GM21528 (cell line): Measurements from ENCODE around the gene NOS1AP.

ENCODE experiments used
- ATAC-seq: cut with Tn5 transposase; IDR thresholded peaks from one replicate; pipeline ENCODE4 v1.9.1; 2021; ENCODE audit warnings: mild to moderate bottlenecking, moderate library complexity; ENCODE audit not compliant: unreplicated experiment, low FRiP score

The NOS1AP gene

DNA sequence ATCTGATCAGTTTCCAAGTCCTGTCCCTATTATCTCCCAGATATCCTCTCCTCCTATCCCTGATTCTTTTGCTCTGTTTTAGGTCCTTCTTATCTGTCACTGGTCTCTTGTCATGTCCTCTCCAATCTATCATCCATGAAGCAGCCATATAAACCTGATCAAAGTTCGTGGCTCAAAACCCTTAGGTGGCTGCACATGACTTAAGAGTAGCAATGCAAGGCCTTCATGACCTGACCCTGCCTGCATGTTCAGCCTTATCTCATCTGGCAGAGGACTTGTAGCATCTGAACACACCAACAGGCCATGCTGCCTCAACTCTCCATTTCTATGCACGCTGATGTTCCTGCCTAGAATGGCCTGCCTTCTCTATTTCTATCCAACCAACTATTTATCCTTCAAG is 65.2 kb downstream of the NOS1AP start:
- no peak for ATAC-seq

DNA sequence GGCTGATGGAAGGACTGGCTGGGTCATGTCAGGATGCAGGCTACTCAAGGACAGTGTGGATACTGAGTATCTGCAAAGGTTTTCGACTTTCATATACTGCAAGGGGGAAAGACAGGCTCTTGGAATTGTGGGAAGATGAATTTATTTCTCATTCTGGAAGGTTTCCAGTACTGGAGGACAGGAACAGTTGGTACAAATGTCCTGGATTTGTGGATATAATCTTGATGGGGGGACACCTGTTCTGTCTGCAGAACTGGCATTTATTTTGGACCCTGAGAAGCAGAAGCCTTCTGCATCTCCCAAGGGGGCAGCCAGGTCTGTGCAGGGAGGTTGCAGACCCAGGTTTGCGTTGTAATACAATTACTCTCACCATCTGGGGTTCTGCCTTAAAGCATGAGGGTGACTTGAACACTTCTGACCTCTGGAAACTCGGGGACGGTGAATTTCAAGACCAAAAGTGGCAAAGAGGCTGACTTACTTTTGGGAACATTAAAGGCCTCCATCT is 65.8 kb downstream of the NOS1AP start:
- no peak for ATAC-seq

DNA sequence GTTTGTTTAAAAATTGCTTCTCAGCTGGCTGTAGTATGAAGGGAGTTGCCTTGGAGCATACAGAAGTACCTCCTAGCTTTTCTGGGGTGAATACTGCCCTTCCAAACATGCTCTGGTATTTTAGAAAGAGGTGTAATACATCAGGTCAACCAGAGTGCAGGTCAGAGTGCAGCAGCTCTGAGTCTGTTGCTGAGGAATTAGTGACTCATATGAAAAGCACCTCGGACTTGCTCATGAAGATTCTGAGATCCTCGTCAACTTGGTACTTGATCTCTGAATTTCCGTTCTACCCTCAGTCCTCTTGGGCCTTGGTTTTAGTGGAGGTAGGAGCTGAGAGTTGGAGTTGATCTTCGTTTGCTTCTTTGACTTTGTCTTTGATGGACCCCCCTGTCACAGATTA is 67.3 kb downstream of the NOS1AP start:
- no peak for ATAC-seq

DNA sequence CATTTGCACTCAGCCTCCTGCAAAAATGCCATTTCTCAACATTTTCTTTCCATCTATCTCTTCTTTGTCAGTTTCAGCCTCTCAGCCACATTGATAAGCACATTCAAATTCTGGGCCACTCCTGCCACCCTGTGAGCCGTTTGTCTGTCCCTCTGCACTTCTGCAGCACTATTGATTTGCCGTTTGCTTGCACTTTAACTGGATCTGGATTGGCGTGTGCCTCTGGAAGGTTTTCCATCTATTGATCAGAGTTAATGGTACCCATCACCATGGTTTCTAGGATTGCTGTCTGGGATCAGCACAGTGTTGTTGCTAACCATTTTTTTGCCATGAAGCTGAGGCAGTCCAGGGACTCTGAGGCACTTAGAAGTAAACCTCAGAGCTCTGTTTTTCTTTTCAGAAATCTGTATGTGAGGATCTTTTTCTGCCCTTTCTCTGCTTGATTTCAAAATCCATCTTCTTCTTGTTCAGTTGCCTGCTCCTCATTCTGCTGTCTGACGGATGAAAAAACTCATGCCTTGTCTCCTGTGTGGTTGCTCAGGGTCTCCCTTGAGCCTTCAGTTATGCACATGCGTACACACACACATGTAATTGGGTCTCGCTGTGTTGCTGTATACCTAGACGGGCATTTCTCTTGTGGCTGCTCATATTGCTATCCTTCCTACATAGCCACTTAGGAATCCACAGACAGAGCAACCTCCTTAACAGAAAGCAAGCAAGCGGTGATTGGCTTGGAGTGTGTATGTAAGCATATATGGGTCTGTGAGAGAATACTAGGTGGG is 67.9 kb downstream of the NOS1AP start:
- no peak for ATAC-seq

GRCh38 chr1:162138112-162138511 is 68.6 kb downstream of the NOS1AP start:
- no peak for ATAC-seq

- ATAC-seq, result no peak
Measured at GRCh38 chr1:162138599-162139181, 69.2 kb downstream of the NOS1AP start.

DNA sequence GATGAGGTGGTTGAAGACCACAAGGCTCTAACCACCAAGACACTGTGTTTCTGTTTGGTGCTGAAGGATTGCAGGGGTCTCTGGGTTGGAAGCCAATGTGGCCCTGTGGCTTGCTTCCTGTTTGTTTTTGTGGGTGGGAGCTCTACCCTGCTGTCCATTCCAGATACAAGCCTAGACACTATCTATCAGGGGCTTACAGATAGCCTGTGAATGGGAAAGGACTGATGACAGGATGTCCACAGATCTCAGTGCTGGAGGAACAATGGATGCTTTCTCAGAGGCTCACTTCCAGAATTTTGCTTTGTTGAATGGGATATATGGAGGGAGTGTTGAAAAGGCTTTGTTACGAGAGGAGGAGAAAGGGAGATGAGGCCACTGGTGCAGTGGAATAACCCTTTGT is 69.7 kb downstream of the NOS1AP start:
- ATAC-seq, result no peak

GRCh38 chr1:162141281-162142054 is 72.0 kb downstream of the NOS1AP start:
- ATAC-seq, result no peak

- no peak for ATAC-seq
Measured at GRCh38 chr1:162142968-162143367, 73.5 kb downstream of the NOS1AP start.

DNA sequence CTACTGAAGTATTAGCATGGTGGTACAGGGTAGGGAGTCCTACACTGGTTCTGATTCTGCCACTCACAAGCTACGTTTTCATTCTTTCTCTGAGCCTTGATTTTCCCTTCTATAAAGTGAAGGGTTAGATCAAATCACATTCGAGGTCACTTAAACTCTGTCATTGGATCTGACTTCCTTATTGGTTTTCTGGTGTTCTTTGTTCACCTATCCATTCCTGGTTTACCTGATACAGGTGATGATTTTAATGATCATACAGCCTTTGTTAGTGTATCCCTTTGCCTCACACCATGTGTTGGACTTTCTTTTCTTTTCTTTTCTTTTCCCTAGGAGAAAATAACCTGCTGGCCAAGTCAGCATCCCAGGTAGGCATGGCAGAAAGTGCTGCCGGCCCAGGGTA is 74.8 kb downstream of the NOS1AP start:
- no peak for ATAC-seq

- no peak for ATAC-seq
Measured at GRCh38 chr1:162144853-162145252, 75.4 kb downstream of the NOS1AP start.

DNA sequence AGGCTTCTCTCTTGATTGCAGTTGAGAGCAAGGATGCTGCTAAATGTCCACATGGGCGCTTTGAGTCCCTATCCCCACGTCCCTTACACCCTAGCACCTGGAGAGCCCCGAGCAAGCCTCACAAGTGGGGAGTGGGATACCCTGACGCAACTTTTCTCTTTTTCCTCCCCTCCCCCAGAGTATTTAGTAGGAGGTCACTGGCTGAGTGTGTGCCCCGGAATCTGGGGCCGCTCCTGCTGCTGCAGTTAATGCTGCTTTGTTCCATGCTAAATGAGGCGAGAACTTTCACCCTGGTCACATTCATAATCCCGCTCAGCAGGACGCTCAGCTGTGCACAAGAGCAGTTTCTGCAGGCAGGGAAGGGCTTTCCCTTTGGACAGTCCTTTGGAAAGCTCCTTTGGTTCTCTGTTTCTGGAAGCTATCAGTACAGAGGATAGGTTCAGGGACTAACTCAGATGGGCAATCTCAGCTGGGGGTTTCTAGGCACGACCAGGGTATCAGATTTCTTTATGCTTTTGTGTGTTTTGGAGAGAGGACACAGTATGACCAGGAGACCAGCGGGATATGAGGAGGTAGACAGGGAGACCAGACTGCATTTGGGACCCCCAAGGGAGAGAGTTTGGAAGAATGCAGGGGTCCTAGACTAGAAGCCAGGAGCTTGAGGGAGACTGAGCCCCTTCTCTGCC is 75.9 kb downstream of the NOS1AP start:
- no peak for ATAC-seq

DNA sequence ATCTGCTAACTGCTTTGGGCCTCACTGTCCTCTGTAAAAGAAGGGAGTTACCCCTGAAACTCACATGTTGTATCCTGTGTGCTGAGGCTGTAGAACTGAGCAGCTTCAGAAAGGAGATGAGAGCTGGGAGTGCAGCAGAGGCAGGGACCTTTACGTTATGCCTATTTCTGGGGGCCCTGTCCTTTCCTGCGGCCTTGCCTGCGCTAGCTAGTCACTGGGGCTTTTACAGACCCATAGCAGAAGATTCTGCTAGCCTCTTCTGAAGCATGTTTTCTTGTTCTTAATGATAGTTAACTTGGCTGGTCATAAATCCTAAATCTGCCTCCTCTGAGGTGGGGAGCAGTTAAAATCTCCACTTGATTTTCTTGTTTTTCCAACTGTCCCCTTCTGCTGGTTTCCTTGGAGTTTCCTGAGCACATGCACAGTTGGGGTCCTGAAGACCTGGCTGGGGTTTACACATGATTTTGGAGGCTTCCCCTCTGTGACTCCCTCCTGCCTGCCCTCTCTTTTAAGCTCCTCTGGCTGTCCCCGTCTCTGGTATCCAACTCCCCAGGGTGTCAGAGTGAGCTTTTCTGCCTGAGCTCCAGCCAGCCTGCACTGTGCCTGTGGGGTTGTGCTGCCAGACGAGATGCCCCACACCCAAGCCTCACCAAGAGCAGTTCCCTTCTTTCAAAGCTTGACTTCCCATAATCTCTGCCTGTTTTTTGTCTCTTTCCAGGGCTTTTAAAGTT is 76.6 kb downstream of the NOS1AP start:
- ATAC-seq, result no peak

DNA sequence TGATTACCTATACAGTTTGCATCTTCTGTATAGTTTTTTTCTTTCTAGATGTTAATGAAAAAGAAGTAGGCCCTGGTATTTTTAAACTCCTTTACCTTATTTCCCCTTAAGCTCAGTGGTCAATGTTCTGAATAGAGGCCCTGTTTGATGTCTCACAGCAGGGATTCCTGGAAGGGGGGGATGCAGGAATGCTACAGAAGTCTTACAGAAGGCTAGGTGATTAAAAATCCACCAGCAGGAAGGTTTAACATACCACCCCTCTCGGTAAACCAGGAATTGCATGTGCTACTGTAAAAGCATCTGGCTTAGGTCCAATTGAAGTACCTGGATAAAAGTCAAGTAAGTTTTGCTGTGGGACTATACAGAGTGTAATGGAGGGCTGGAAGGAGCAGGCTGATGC is 78.3 kb downstream of the NOS1AP start:
- no peak for ATAC-seq

GRCh38 chr1:162150112-162150511 is 80.6 kb downstream of the NOS1AP start:
- no peak for ATAC-seq

GRCh38 chr1:162151900-162152829 is 82.7 kb downstream of the NOS1AP start:
- ATAC-seq, result no peak

DNA sequence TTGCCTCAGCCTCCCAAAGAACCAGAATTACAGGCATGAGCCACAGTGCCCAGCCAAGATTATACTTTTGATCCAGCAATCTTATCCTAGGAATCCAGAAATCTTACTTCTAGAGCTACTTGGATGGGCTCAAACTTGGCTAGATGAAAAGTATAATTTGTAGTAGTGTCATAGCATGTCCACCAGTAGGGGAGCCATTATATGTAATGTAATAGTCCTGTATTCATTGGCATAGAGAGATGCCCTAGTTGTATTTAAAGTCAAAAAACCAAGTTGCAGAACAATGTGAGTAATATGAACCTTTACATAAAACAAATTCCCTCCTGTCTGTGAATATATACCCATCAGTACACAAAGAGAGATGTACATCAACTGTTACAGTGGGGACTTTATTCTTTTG is 83.9 kb downstream of the NOS1AP start:
- no peak for ATAC-seq

DNA sequence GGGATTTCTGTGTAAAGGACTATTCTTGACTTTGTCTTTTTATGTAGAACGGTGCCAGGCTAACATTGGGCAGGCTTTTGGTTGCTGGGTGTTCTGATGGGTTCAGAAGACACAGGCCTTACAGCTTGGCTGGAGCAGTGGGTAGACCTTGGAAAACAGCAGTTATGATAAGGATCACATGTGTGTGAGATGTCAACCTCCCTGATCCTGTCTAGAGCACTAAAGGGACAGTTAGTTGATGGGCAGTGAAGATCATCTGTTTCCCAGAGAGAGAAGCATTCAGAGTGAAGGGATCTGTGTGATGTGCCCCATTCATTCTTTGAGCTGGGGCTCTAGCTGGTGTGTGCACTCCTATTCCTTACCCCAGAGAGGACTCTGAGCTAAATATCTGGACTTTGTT is 88.0 kb downstream of the NOS1AP start:
- no peak for ATAC-seq

- no peak for ATAC-seq
Measured at GRCh38 chr1:162158624-162159271, 89.3 kb downstream of the NOS1AP start.
